HepG2 (cell line): ENCODE data around the gene KIR3DL3. TPM values are rescaled to one million over a fixed set of nuclear protein-coding genes. Genes with fewer than 3 reads are reported as not detected.

Source experiments
- ATAC-seq: fragments of 200-7000 bp; cut with Tn5 transposase; 3 replicates; pipeline ENCODE4 v1.9.1; 2020; ENCODE audit warnings: mild to moderate bottlenecking, moderate library complexity
- BruUV-seq: library from RNA; stranded (reverse); fragments of 400-500 nt; replicated peaks from 2 replicates; lab custom pipeline; 2021; lab: Mats Ljungman, UMichigan
- CTCF ChIA-PET: fragments of 300-600 bp; formaldehyde crosslinking; extraction: SDS; loops from one replicate; lab custom pipeline; 2021; ENCODE audit warnings: low total read pairs, inconsistent platforms, low intra/inter-chr PET ratio; lab: Yijun Ruan, JAX
- POLR2A ChIA-PET: fragments of 350-600 bp; sonication (Branson Sonifier 250); formaldehyde crosslinking; loops from one replicate; lab custom pipeline; 2020; ENCODE audit warnings: antibody characterized with exemption, inconsistent platforms; lab: Yijun Ruan, JAX
- DNase-seq: peaks from one replicate; pipeline ENCODE4 v3.0.0-alpha.2; 2015; ENCODE audit warnings: low spot score
- FAIRE-seq: peaks from 3 replicates; lab custom pipeline; 2011; peaks lifted over from hg19 to GRCh38; lab: Jason Lieb, UNC
- H2AFZ ChIP-seq: one replicate; pipeline ENCODE4 v1.6.1; 2011; ENCODE audit warnings: low read length, inconsistent platforms
- H3K27ac ChIP-seq: fragments of 300-600 bp; 3 replicates; pipeline ENCODE4 v1.8.0; 2011; ENCODE audit warnings: mixed run types, mild to moderate bottlenecking, mixed read lengths, low read length, inconsistent platforms; ENCODE audit not compliant: insufficient read depth; ENCODE audit errors: extremely low read length
- H3K27me3 ChIP-seq, 2 experiments: fragments of 200-600 bp in 1 of 2; 2 replicates in 1 of 2; 3 replicates in 1 of 2; pipeline versions ENCODE4 v1.6.0 to v1.8.0; 2011; ENCODE audit warnings: low read length in 2 of 2, mild to moderate bottlenecking in 2 of 2, moderate library complexity in 2 of 2, inconsistent platforms in 1 of 2; ENCODE audit not compliant: insufficient read depth in 2 of 2, control insufficient read depth in 1 of 2
- H3K36me3 ChIP-seq, 2 experiments: fragments of 200-600 bp in 1 of 2; replicated peaks in 1 of 2; 2 replicates in 1 of 2; 3 replicates in 1 of 2; pipeline versions ENCODE4 v1.5.1 to v1.8.0; 2011; ENCODE audit warnings: low read length in 2 of 2, inconsistent platforms in 1 of 2; ENCODE audit not compliant: insufficient read depth in 2 of 2, control insufficient read depth in 1 of 2
- H3K4me1 ChIP-seq: 2 replicates; pipeline ENCODE4 v1.5.1; 2012; ENCODE audit warnings: low read length, inconsistent platforms; ENCODE audit not compliant: insufficient read depth
- H3K4me2 ChIP-seq: 2 replicates; pipeline ENCODE4 v1.6.0; 2011; ENCODE audit warnings: low read depth, low read length, inconsistent platforms
- H3K4me3 ChIP-seq, 3 experiments: fragments of 200-600 bp in 1 of 3; sonication (generic), shearing (Covaris generic) in 1 of 3; replicated peaks in 1 of 3; 2 replicates each; pipeline ENCODE4 v1.5.1; 2011 to 2016; ENCODE audit warnings: low read length in 3 of 3, inconsistent platforms in 2 of 3, low read depth in 2 of 3, mild to moderate bottlenecking in 2 of 3, control low read depth in 1 of 3, mixed read lengths in 1 of 3; ENCODE audit not compliant: insufficient read depth in 1 of 3
- H3K79me2 ChIP-seq: one replicate; pipeline ENCODE4 v1.6.1; 2011; ENCODE audit warnings: low read length, inconsistent platforms; ENCODE audit not compliant: insufficient read depth
- H3K9ac ChIP-seq: 2 replicates; pipeline ENCODE4 v1.6.0; 2011; ENCODE audit warnings: mild to moderate bottlenecking, low read depth, low read length, inconsistent platforms; ENCODE audit not compliant: insufficient read depth
- H3K9me3 ChIP-seq: 2 replicates; pipeline ENCODE4 v1.5.1; 2012; ENCODE audit warnings: mild to moderate bottlenecking, low read length
- H4K20me1 ChIP-seq: 2 replicates; pipeline ENCODE4 v1.6.0; 2011; ENCODE audit warnings: inconsistent platforms, mild to moderate bottlenecking, low read length, moderate library complexity; ENCODE audit not compliant: insufficient read depth
- ATF1 ChIP-seq: IDR thresholded peaks from 2 replicates; pipeline ENCODE4 v1.6.1; 2016; ENCODE audit warnings: mild to moderate bottlenecking, control low read depth
- BORCS8-MEF2B ChIP-seq: sonication (generic); formaldehyde crosslinking; IDR thresholded peaks from 2 replicates; pipeline ENCODE4 v1.8.0; 2022; ENCODE audit warnings: mild to moderate bottlenecking, missing genetic modification reagents
- BRCA1 ChIP-seq: sonication (generic); formaldehyde crosslinking; IDR thresholded peaks from 2 replicates; pipeline ENCODE4 v1.4.0; 2020; ENCODE audit warnings: missing genetic modification reagents
- HHEX ChIP-seq: IDR thresholded peaks from 2 replicates; pipeline ENCODE4 v1.6.1; 2016; ENCODE audit warnings: control low read depth
- KDM3A ChIP-seq: IDR thresholded peaks from 2 replicates; pipeline ENCODE4 v1.6.1; 2018; ENCODE audit warnings: low read depth, missing compliant biosample characterization
- NFATC3 ChIP-seq: sonication (generic); formaldehyde crosslinking; IDR thresholded peaks from 2 replicates; pipeline ENCODE4 v1.5.1; 2020; ENCODE audit warnings: mild to moderate bottlenecking, missing genetic modification reagents
- NFRKB ChIP-seq: fragments of 450-650 bp; IDR thresholded peaks from 2 replicates; pipeline ENCODE4 v1.6.1; 2017
- NR3C1 ChIP-seq: sonication (generic); formaldehyde crosslinking; IDR thresholded peaks from 2 replicates; pipeline ENCODE4 v1.4.0; 2020; ENCODE audit warnings: missing genetic modification reagents
- SMAD9 ChIP-seq: sonication (generic); formaldehyde crosslinking; IDR thresholded peaks from 2 replicates; pipeline ENCODE4 v1.5.1; 2020; ENCODE audit warnings: mild to moderate bottlenecking, missing genetic modification reagents
- THAP11 ChIP-seq: IDR thresholded peaks from 2 replicates; pipeline ENCODE4 v1.6.1; 2016; ENCODE audit warnings: missing biosample characterization, missing genetic modification reagents
- ZNF10 ChIP-seq: sonication (generic); formaldehyde crosslinking; IDR thresholded peaks from 2 replicates; pipeline ENCODE4 v1.4.0; 2020; ENCODE audit warnings: mild to moderate bottlenecking, low read depth, missing genetic modification reagents, borderline replicate concordance
- ZNF557 ChIP-seq: sonication (generic); formaldehyde crosslinking; IDR thresholded peaks from 2 replicates; pipeline ENCODE4 v1.4.0; 2020; ENCODE audit warnings: missing genetic modification reagents
- ZNF570 ChIP-seq: sonication (generic); formaldehyde crosslinking; IDR thresholded peaks from 2 replicates; pipeline ENCODE4 v1.4.0; 2020; ENCODE audit warnings: mild to moderate bottlenecking, missing genetic modification reagents, borderline replicate concordance
- ZNF674 ChIP-seq: sonication (generic); formaldehyde crosslinking; IDR thresholded peaks from 2 replicates; pipeline ENCODE4 v1.5.0; 2020; ENCODE audit warnings: low read depth, mild to moderate bottlenecking, missing genetic modification reagents
- WGBS: methylation state at CpG from one replicate; pipeline ENCODE4 v1.1.6; 2017; ENCODE audit warnings: low lambda C conversion rate; 5-methylcytosine and 5-hydroxymethylcytosine counted together
- in situ Hi-C: cut with HindIII; loops from 2 replicates; pipeline ENCODE4 v1.10.0; 2017; ENCODE audit warnings: low pct_unique_long_range_greater_than_20kb; ENCODE audit not compliant: extremely low pct_ligation_motif_present
- intact Hi-C: fragments of 100-400 bp; cut with micrococcal nuclease; formaldehyde crosslinking; loops from one replicate; pipeline ENCODE4 v1.10.0; 2022; ENCODE audit not compliant: unreplicated experiment
- polyA plus RNA-seq, 8 experiments: library from polyadenylated mRNA; depleted of rRNA in 3 of 8; stranded (reverse) in 7 of 8; unstranded in 1 of 8; fragments of >200 nt; fragmentation: Illumina TruSeq in 4 of 8; extraction: Trizol in 4 of 8; gene quantifications; 2 replicates each; pipeline versions ENCODE4 v1.2.1 to v1.2.3, GENCODE V29; 2011 to 2016; ENCODE audit warnings: low read depth in 4 of 8, missing spikeins in 1 of 8, mixed read lengths in 1 of 8; ENCODE audit not compliant: insufficient read depth in 1 of 8
- total RNA-seq, 5 experiments: library from RNA; depleted of rRNA; stranded (reverse); fragments of >200 nt; fragmentation: Illumina TruSeq; extraction: Trizol; gene quantifications; 2 replicates each; pipeline ENCODE4 v1.2.3, GENCODE V29; 2016; ENCODE audit warnings: low read depth in 1 of 5
- TF ChIP-seq, protein P1 (sequence below): sonication (generic); formaldehyde crosslinking; IDR thresholded peaks from 2 replicates; pipeline ENCODE4 v1.5.0; 2020; ENCODE audit warnings: missing genetic modification reagents
- TF ChIP-seq, protein P2 (sequence below): sonication (generic); formaldehyde crosslinking; IDR thresholded peaks from 2 replicates; pipeline ENCODE4 v1.4.0; 2020; ENCODE audit warnings: low read depth, missing genetic modification reagents
- TF ChIP-seq, protein P3 (sequence below): sonication (generic); formaldehyde crosslinking; conservative IDR thresholded peaks from 2 replicates; pipeline ENCODE4 v1.4.0; 2020; ENCODE audit warnings: missing genetic modification reagents

The KIR3DL3 gene
- total and polyA plus RNA-seq, 2 of the 13 experiments (the other 11 are each of a cell fraction or from before 2014, with no cell fraction given) = not detected

DNA sequence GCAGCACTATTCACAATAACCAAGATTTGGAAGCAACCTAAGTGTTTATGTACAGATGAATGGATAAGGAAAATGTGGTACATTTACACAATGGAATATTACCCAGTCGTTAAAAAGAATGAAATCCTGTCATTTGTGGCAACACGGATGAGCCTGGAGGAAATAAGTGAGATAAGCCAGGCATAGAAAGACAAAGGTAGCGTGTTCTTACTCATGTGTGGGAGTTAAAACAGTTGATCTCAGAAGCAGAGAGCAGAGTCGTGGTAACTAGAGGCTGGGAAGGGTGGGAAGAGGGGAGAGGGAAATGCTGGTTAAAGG is 32.0 kb upstream of the KIR3DL3 start:
- CTCF ChIA-PET = no interaction called here

DNA sequence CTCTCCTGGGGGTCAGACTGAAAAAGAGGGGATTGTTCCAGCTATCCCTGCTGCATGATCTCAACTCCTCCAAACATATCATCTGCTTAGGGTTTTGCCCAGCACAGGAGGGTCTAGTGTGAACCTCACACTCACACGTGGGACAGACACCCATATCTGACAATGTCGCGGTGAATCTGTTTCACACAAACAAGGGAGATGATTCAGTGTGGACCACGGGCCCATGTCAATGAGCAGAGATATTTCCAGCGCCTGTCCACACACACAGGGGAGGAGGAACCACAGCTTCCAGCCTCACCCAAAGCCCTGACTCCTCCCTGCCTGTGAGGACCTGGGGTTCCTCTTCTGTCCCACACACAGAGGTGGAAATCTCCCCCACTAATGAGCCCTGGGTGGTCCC is 29.6 kb upstream of the KIR3DL3 start:
- no peaks in the 10 kb centered on the region for H3K79me2 ChIP-seq
- no peak overlapping the region for H2AFZ ChIP-seq
- intact Hi-C loops = no loop called here
- in situ Hi-C loops = no loop called here
- FAIRE-seq (no peak), DNase-seq (no peak), ATAC-seq (no peak)
- no peaks in the 10 kb centered on the region for H3K4me1 ChIP-seq
- H3K9me3 ChIP-seq = no peaks in the 10 kb centered on the region
- BruUV-seq = no TSS peak
- H4K20me1 ChIP-seq = no peaks in the 10 kb centered on the region
- H3K4me3 ChIP-seq = no peak overlapping the region
- no peak overlapping the region for H3K9ac ChIP-seq
- no peak overlapping the region for H3K27ac ChIP-seq
- POLR2A ChIA-PET = no interaction called here
- CTCF ChIA-PET = no interaction called here
- H3K27me3 ChIP-seq = peaks cover 0 to 8% of the 10 kb centered on the region in 2 experiments; a peak in 2 of 5 replicates
- no peaks in the 10 kb centered on the region for H3K36me3 ChIP-seq
- WGBS = 50% methylated on average over 1 of the region's 5 CpGs
- H3K4me2 ChIP-seq = no peak overlapping the region
- TF ChIP-seq ZNF10 (CRISPR knock-in tag) = no peak
- TF ChIP-seq, protein P1, sequence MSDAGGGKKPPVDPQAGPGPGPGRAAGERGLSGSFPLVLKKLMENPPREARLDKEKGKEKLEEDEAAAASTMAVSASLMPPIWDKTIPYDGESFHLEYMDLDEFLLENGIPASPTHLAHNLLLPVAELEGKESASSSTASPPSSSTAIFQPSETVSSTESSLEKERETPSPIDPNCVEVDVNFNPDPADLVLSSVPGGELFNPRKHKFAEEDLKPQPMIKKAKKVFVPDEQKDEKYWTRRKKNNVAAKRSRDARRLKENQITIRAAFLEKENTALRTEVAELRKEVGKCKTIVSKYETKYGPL (CRISPR knock-in tag) = no peak
- TF ChIP-seq SMAD9 (CRISPR knock-in tag) = no peak
- no peak for TF ChIP-seq BORCS8-MEF2B
- no peak for TF ChIP-seq KDM3A (CRISPR knock-in tag)
- TF ChIP-seq ZNF570 (CRISPR knock-in tag) = no peak
- TF ChIP-seq BRCA1 (CRISPR knock-in tag) = no peak
- no peak for TF ChIP-seq NR3C1 (CRISPR knock-in tag)
- TF ChIP-seq NFATC3 = no peak
- no peak for TF ChIP-seq ZNF674 (CRISPR knock-in tag)
- TF ChIP-seq, protein P2, sequence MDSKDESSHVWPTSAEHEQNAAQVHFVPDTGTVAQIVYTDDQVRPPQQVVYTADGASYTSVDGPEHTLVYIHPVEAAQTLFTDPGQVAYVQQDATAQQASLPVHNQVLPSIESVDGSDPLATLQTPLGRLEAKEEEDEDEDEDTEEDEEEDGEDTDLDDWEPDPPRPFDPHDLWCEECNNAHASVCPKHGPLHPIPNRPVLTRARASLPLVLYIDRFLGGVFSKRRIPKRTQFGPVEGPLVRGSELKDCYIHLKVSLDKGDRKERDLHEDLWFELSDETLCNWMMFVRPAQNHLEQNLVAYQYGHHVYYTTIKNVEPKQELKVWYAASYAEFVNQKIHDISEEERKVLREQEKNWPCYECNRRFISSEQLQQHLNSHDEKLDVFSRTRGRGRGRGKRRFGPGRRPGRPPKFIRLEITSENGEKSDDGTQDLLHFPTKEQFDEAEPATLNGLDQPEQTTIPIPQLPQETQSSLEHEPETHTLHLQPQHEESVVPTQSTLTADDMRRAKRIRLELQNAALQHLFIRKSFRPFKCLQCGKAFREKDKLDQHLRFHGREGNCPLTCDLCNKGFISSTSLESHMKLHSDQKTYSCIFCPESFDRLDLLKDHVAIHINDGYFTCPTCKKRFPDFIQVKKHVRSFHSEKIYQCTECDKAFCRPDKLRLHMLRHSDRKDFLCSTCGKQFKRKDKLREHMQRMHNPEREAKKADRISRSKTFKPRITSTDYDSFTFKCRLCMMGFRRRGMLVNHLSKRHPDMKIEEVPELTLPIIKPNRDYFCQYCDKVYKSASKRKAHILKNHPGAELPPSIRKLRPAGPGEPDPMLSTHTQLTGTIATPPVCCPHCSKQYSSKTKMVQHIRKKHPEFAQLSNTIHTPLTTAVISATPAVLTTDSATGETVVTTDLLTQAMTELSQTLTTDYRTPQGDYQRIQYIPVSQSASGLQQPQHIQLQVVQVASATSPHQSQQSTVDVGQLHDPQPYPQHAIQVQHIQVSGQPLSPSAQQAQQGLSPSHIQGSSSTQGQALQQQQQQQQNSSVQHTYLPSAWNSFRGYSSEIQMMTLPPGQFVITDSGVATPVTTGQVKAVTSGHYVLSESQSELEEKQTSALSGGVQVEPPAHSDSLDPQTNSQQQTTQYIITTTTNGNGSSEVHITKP = no peak
- no peak for TF ChIP-seq ZNF557
- no peak for TF ChIP-seq THAP11 (CRISPR knock-in tag)

More for the DNA sequence above, 32.0 kb upstream of the KIR3DL3 start:
- H3K9ac ChIP-seq = no peak overlapping the region
- no peak for DNase-seq
- no peak overlapping the region for H3K4me3 ChIP-seq
- no peak overlapping the region for H3K4me2 ChIP-seq
- no peaks in the 10 kb centered on the region for H4K20me1 ChIP-seq
- no peaks in the 10 kb centered on the region for H3K79me2 ChIP-seq
- H2AFZ ChIP-seq = no peak overlapping the region
- no peak overlapping the region for H3K27ac ChIP-seq
- BruUV-seq = no TSS peak
- in situ Hi-C loops = no loop called here
- no peaks in the 10 kb centered on the region for H3K9me3 ChIP-seq
- POLR2A ChIA-PET = no interaction called here
- whole genome bisulfite sequencing = under 1% methylated on average over 4 of the region's 4 CpGs
- FAIRE-seq = no peak
- no peak for TF ChIP-seq NFRKB
- no peak for TF ChIP-seq ATF1
- no peak for TF ChIP-seq HHEX (CRISPR knock-in tag)
- TF ChIP-seq, protein P3, sequence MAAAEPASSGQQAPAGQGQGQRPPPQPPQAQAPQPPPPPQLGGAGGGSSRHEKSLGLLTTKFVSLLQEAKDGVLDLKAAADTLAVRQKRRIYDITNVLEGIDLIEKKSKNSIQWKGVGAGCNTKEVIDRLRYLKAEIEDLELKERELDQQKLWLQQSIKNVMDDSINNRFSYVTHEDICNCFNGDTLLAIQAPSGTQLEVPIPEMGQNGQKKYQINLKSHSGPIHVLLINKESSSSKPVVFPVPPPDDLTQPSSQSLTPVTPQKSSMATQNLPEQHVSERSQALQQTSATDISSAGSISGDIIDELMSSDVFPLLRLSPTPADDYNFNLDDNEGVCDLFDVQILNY = no peak
- no peaks in the 10 kb centered on the region for H3K4me1 ChIP-seq
- intact Hi-C loops = no loop called here
- ATAC-seq = no peak
- no peaks in the 10 kb centered on the region for H3K36me3 ChIP-seq
- peaks cover 0 to 8% of the 10 kb centered on the region in 2 experiments; a peak in 1 of 5 replicates for H3K27me3 ChIP-seq
